Kidney (tissue), 14 donors: ENCODE results near the gene OR8B3. TPM values are rescaled to one million over a fixed set of nuclear protein-coding genes. Genes with fewer than 3 reads are reported as not detected.

Experiments used
- DNase-seq, 5 donors: peaks; one replicate each; pipeline ENCODE4 v3.0.0-alpha.2; 2013 to 2020
- FAIRE-seq: peaks from 2 replicates; lab custom pipeline; 2012; peaks lifted over from hg19 to GRCh38; lab: Jason Lieb, UNC
- H3K27ac ChIP-seq, 2 donors: one replicate each; pipeline ENCODE4 v1.7.0; 2013; ENCODE audit warnings: low read depth in 2 of 2, low read length in 2 of 2, inconsistent platforms in 1 of 2
- H3K27me3 ChIP-seq: one replicate; pipeline ENCODE4 v1.7.1; 2013; ENCODE audit warnings: low read length, inconsistent platforms; ENCODE audit not compliant: control insufficient read depth, insufficient read depth
- H3K36me3 ChIP-seq, 3 donors: one replicate each; pipeline versions ENCODE4 v1.7.0 to v1.7.1; 2013; ENCODE audit warnings: low read length in 3 of 3, control low read depth in 1 of 3, inconsistent platforms in 1 of 3; ENCODE audit not compliant: insufficient read depth in 3 of 3, control insufficient read depth in 2 of 3
- H3K4me1 ChIP-seq, 3 donors: one replicate each; pipeline versions ENCODE4 v1.7.0 to v1.7.1; 2013; ENCODE audit warnings: low read length in 3 of 3, inconsistent platforms in 1 of 3, low read depth in 1 of 3; ENCODE audit not compliant: control insufficient read depth in 2 of 3, insufficient read depth in 2 of 3
- H3K4me3 ChIP-seq, 3 donors: one replicate each; pipeline versions ENCODE4 v1.7.0 to v1.8.1; 2013; ENCODE audit warnings: low read length in 3 of 3, control low read depth in 1 of 3, inconsistent platforms in 1 of 3
- H3K9ac ChIP-seq, 3 donors: one replicate each; pipeline versions ENCODE4 v1.7.0 to v1.7.1; 2013; ENCODE audit warnings: low read length in 3 of 3, control low read depth in 1 of 3, inconsistent platforms in 1 of 3
- H3K9me3 ChIP-seq, 3 donors: one replicate each; pipeline versions ENCODE4 v1.7.0 to v1.7.1; 2013; ENCODE audit warnings: low read length in 3 of 3, control low read depth in 1 of 3, inconsistent platforms in 1 of 3; ENCODE audit not compliant: control insufficient read depth in 2 of 3, insufficient read depth in 1 of 3
- intact Hi-C: fragments of 100-400 bp; cut with DNase I; formaldehyde crosslinking; loops from one replicate; pipeline ENCODE4 v1.11.1; 2022
- polyA plus RNA-seq: library from polyadenylated mRNA; stranded (reverse); fragments of 350-450 nt; fragmentation: Illumina TruSeq; extraction: RNeasy Lipid Tissue Mini Kit (QIAGEN cat#74804); gene quantifications from one replicate; pipeline ENCODE4 v1.2.3, GENCODE V29; 2014; ENCODE audit warnings: low read depth, low replicate concordance; ENCODE audit not compliant: insufficient read depth
- total RNA-seq: library from RNA; stranded (reverse); fragmentation: NEBNext Ultra II Directional; extraction: Animal tissue kit (Norgen Biotek cat#: 25700); gene quantifications from one replicate; pipeline ENCODE4 v1.2.1, GENCODE V29; 2021
- TF ChIP-seq, protein P1 (sequence below): IDR thresholded peaks from 3 replicates; pipeline ENCODE4 v1.5.1; 2012; ENCODE audit warnings: mild to moderate bottlenecking, moderate library complexity, borderline replicate concordance; ENCODE audit not compliant: insufficient read depth; ENCODE audit errors: extremely low read depth
- donor health status: control.
- donor health status: control.
- donor health status: control.
- donor health status: control.
- donor health status: control.
- donor health status: DM: yes; HTN: yes; CAD: no.
- donor health status: Normal renal cell carcinoma (clear cell type).

OR8B3 gene
- total and polyA plus RNA-seq, 2 donors from 2014 or later = not detected

DNA sequence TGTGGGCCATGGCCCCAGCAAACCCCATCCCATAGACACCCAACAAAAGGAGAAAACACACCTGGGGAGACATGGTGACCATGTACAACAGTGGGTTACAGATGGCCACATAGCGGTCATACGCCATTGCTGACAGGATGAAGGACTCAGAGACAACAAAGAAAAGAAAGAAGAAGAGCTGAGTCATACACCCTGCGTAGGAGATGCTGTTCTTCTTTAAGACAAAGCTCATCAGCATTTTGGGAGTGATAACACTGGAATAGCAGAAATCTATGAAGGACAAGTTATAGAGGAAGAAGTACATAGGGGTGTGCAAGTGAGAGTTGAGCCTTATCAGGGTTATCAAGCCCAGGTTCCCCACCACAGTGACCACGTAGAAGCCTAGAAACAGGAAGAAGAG, 41.8 kb upstream of the OR8B3 start:
- intact Hi-C loops = no loop called here
- no peak overlapping the region for H3K27ac ChIP-seq
- no peak overlapping the region for H3K9ac ChIP-seq
- H3K36me3 ChIP-seq = no peaks in the 10 kb centered on the region
- DNase-seq (no peak), FAIRE-seq (no peak)
- TF ChIP-seq, protein P1, sequence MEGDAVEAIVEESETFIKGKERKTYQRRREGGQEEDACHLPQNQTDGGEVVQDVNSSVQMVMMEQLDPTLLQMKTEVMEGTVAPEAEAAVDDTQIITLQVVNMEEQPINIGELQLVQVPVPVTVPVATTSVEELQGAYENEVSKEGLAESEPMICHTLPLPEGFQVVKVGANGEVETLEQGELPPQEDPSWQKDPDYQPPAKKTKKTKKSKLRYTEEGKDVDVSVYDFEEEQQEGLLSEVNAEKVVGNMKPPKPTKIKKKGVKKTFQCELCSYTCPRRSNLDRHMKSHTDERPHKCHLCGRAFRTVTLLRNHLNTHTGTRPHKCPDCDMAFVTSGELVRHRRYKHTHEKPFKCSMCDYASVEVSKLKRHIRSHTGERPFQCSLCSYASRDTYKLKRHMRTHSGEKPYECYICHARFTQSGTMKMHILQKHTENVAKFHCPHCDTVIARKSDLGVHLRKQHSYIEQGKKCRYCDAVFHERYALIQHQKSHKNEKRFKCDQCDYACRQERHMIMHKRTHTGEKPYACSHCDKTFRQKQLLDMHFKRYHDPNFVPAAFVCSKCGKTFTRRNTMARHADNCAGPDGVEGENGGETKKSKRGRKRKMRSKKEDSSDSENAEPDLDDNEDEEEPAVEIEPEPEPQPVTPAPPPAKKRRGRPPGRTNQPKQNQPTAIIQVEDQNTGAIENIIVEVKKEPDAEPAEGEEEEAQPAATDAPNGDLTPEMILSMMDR = no peak
- H3K4me3 ChIP-seq = no peak overlapping the region
- no peaks in the 10 kb centered on the region for H3K4me1 ChIP-seq
- H3K9me3 ChIP-seq = no peaks in the 10 kb centered on the region
- H3K27me3 ChIP-seq = no peaks in the 10 kb centered on the region

- DNase-seq (no peak), FAIRE-seq (no peak)
- Histone ChIP-seq H3K4me1 (no peaks in the 10 kb centered on the region), H3K9me3 (no peaks in the 10 kb centered on the region), H3K9ac (no peak overlapping the region), H3K4me3 (no peak overlapping the region), H3K36me3 (no peaks in the 10 kb centered on the region), H3K27ac (no peak overlapping the region), H3K27me3 (no peaks in the 10 kb centered on the region)
- TF ChIP-seq, protein P1 = no peak
- intact Hi-C loops = no loop called here
Measured at GRCh38 chr11:124434699-124435098, 35.9 kb upstream of the OR8B3 start.

DNA sequence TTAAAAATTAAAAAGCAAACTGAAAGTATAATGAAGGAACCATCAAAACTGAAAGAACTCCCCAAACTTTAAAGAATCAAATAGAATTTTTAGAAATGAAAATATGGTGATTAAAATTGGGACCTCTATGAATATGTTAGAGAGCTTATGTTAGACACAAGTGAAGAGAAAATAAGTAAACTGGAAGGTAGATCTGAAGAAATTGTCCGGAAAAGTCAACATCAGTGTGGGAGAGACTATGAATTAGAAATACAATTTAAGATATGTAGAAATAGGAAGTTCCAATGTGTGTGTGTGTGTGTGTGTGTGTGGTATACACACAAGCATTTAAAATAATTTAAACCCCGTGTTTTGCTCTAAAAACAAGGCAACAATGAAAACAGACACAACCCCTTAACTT, 30.8 kb upstream of the OR8B3 start:
- no peak for DNase-seq
- H3K9ac ChIP-seq = no peak overlapping the region
- TF ChIP-seq, protein P1 = no peak
- H3K27me3 ChIP-seq = no peaks in the 10 kb centered on the region
- no peaks in the 10 kb centered on the region for H3K36me3 ChIP-seq
- H3K4me1 ChIP-seq = no peaks in the 10 kb centered on the region
- no peaks in the 10 kb centered on the region for H3K9me3 ChIP-seq
- intact Hi-C loops = no loop called here
- no peak overlapping the region for H3K27ac ChIP-seq
- H3K4me3 ChIP-seq = no peak overlapping the region
- no peak for FAIRE-seq

GRCh38 chr11:124424384-124424921, 25.6 kb upstream of the OR8B3 start, which contains the start of gene OR8B4:
TSS of gene OR8B4 (minus strand) at chr11:124424871. CDS start at chr11:124424871, 0 bp downstream.
- intact Hi-C loops = no loop called here
- no peak for FAIRE-seq

More at GRCh38 chr11:124424384-124424921, 25.6 kb upstream of the OR8B3 start, which contains the start of gene OR8B4:
- Histone ChIP-seq H3K27ac (no peak within 1 kb of the TSS), H3K4me1 (no peaks in the 10 kb centered on the region), H3K9ac (no peak within 1 kb of the TSS), H3K4me3 (no peak within 1 kb of the TSS), H3K27me3 (no peaks in the 10 kb centered on the region), H3K9me3 (no peaks in the 10 kb centered on the region), H3K36me3 (no peaks in the 10 kb centered on the region)
- TF ChIP-seq, protein P1 = no peak
- no peak for DNase-seq
